HG02798 (cell line): ENCODE measurements around the gene PKD1.

Source experiments
- ATAC-seq: cut with Tn5 transposase; IDR thresholded peaks from one replicate; pipeline ENCODE4 v1.9.1; 2021; ENCODE audit warnings: mild to moderate bottlenecking; ENCODE audit not compliant: unreplicated experiment, poor library complexity

Gene PKD1

GRCh38 chr16:2091547-2092255 lies 44.0 kb downstream of the PKD1 start:
- ATAC-seq, result no peak

GRCh38 chr16:2090777-2091546 lies 44.7 kb downstream of the PKD1 start:
- no peak for ATAC-seq

DNA sequence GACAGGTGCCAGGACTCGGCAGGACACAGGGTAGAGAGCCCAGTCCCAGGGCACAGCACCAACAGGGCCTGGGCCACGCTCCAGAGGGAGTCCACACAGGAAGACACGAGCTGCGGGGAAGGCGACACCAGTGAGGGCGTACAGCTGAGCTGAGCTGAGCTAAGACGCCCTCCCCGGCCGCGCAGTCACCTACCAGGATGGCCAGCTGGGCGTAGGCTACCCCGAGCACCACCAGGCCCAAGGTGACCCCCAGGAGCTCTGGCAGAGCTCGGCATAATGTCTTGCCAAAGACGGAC lies 45.3 kb downstream of the PKD1 start:
- no peak for ATAC-seq

DNA sequence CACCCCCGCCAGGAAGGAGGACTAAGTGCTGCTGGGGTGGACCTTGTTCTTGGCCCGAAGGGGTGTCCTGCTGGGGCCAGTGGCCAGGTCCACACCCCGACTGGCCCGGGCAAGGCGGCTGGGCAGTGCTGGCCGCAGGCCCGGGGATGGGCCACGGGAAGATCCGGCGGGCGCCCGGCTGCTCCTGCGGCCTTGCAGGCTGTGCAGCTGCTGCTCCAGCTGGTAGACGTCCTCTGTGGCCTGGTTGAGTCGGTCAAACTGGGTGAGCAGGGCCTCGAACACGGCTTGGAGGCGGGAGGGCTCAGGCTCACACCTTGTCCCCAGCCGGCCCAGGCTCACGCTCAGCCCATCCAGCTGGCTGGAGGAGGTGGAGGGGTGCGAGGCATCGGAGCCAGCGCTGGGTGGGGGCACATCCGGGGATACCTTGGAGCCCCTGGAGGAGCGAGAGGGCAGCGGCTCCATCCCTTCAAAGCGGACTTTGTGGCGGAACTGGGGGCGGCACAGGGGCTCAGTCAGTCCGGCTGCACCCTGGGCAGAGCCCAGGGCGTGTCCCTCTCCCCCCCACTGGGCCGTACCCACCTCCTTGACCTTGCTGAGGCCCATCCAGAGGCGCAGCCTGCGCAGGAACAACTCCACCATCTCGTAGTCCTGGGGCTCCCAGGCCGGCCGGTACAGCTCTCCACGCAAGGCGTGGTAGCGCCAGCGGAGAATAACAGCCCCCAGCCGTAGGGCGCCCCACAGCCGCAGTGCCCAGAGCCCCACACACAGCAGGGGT lies 45.8 kb downstream of the PKD1 start:
- no peak for ATAC-seq

GRCh38 chr16:2088759-2089358 lies 46.8 kb downstream of the PKD1 start:
- no peak for ATAC-seq

DNA sequence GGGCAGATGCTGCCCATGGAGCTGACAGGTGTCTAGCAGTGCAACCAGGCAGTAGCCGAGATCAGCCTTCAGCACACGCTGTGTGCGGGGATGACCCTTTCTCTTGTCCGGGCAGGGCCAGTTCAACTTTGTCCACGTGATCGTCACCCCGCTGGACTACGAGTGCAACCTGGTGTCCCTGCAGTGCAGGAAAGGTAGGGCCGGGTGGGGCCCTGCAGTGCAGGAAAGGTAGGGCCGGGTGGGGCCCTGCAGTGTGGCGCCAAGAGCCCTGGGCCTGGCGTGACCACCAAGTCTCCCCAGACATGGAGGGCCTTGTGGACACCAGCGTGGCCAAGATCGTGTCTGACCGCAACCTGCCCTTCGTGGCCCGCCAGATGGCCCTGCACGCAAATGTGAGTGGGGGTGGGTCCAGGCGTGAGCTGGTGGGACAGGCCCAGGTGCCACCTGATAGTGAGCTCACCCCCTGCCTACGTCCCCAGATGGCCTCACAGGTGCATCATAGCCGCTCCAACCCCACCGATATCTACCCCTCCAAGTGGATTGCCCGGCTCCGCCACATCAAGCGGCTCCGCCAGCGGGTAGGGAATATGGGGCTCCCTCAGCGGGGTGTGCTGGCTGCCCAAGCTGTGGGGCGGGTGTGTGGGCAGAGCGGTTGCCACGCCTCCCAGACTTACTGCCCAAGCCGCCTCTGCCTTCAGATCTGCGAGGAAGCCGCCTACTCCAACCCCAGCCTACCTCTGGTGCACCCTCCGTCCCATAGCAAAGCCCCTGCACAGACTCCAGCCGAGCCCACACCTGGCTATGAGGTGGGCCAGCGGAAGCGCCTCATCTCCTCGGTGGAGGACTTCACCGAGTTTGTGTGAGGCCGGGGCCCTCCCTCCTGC lies 47.7 kb downstream of the PKD1 start:
- no peak for ATAC-seq

GRCh38 chr16:2086812-2087747 lies 48.6 kb downstream of the PKD1 start:
- no peak for ATAC-seq

- ATAC-seq, result no peak
Measured at GRCh38 chr16:2086106-2086742, 49.5 kb downstream of the PKD1 start.

- ATAC-seq, result no peak
Measured at GRCh38 chr16:2085669-2086068, 50.0 kb downstream of the PKD1 start.

GRCh38 chr16:2084895-2085625 lies 50.6 kb downstream of the PKD1 start:
- ATAC-seq, result no peak

- no peak for ATAC-seq
Measured at GRCh38 chr16:2083876-2084780, 51.6 kb downstream of the PKD1 start.

GRCh38 chr16:2083409-2083808 lies 52.3 kb downstream of the PKD1 start:
- no peak for ATAC-seq

DNA sequence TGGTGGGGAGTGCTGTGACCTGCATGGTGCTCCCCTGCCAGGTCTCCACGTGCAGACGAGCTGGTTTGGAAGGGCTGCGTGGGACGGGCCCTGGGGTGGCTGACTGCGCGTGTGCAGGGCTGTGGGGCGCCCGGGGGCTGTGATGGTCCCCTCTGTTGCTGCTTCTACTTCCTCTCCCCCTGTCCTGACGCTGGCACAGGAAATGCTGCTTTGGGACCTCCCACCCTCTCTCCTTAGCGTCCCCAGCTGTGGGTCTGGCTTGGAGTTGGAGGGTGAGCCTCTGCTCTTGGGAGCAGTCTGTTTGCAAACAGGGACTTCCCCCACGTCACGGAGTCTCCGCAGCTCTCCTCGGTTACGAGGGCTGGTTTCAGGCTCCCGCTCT lies 52.7 kb downstream of the PKD1 start:
- ATAC-seq, result no peak

DNA sequence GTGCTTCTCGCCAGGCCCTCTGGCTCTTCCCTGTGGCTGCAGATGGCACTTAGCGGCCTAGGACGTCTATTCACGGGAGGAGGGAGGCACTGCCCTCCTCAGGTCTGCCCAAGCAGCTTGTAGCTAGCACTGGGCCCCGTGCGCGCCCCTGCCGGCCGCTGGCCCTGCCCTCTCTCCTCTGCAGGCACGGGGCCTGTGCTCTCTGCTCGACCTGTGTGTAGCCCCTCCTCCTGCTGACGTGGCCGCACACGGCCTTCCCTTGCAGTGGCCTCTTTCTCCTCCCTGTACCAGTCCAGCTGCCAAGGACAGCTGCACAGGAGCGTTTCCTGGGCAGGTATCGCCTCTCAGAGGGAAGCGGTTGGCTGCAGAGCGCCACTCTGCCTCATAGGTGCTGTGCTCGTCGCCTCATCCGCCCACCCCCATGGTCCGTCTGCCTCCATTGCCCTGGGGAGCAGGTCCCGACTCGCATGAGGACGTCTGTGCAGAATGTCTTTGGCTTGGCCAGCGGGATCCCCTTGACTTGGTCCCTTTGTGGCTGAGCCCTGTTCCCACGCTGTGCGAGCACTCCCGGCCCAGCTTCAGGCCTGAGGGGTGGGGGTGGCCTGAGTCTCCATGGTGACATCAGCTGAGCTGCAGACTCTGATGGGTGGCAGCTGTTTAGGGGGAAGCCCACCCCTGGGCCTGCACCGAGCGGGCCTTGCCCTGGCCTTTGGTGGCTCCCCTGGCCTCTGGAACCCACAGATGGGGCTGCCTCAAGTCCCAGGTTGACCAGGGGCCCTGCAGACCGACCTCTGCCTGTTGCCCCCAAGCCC lies 53.3 kb downstream of the PKD1 start:
- ATAC-seq, result no peak

DNA sequence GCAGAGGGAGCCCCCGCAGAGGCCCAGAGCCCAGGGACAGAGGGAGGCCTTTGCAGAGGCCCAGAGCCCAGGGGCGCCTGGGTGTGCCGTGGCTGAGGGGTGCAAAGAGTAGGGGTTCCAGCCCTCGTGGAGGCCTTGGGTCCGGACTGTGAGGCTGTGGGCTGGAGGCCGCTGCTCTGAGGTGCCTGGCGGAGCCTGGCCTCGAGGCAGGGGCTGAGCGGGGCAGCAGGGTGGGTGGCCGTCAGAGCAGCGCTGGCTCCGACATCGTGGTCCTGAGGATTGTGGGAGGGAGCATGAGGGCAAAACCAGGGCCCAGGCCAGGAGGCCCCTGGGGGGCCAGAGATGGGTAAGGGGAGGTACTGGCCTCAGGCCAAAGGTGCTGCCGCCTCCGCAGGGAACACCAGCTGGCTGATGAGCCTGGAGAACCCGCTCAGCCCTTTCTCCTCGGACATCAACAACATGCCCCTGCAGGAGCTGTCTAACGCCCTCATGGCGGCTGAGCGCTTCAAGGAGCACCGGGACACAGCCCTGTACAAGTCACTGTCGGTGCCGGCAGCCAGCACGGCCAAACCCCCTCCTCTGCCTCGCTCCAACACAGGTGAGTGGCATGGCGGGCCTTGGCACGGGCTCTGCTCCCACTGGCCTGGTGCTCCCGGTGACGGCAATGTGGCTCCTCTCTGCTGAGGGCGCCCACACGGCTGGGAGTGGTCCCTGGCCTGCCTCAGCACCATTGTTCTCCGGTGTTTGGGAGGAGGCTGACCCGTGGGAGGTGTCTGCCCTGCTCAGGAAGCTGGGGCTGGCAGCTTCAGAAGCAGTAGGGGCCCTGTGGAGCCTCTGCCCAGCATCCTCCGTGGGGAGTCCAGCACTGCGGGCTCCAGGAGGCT lies 54.3 kb downstream of the PKD1 start:
- no peak for ATAC-seq
